ENCODE results near the gene FBXO48.
"Not testable (repeated sequence)": the region's sequence is repeated elsewhere in the genome, so short reads cannot be mapped to it uniquely, and the experiment has no call there.

The FBXO48 gene

GRCh38 chr2:68505603-68506159 lies 38.6 kb upstream of the FBXO48 start:
- no peak overlapping the region for H3K4me3 ChIP-seq (ENCODE audit: low read depth, low read length)
- TF ChIP-seq CTCF (IDR thresholded peaks at IDR 0.05; ENCODE audit: low read depth, low read length): no peak

- TF ChIP-seq CTCF (IDR thresholded peaks at IDR 0.05; ENCODE audit: low read depth, low read length): no peak
- H3K4me3 ChIP-seq (ENCODE audit: low read depth, low read length): no peak overlapping the region
Observed at GRCh38 chr2:68501768-68502167, 34.7 kb upstream of the FBXO48 start.

- no peak overlapping the region for H3K4me3 ChIP-seq (ENCODE audit: low read depth, low read length)
- no peak for TF ChIP-seq CTCF (IDR thresholded peaks at IDR 0.05; ENCODE audit: low read depth, low read length)
Observed at GRCh38 chr2:68500649-68501048, 33.6 kb upstream of the FBXO48 start.

GRCh38 chr2:68499133-68499532 lies 32.0 kb upstream of the FBXO48 start:
- TF ChIP-seq CTCF (IDR thresholded peaks at IDR 0.05; ENCODE audit: low read depth, low read length): no peak
- no peak overlapping the region for H3K4me3 ChIP-seq (ENCODE audit: low read depth, low read length)

GRCh38 chr2:68491582-68491981 lies 24.5 kb upstream of the FBXO48 start:
- no peak overlapping the region for H3K4me3 ChIP-seq (ENCODE audit: low read depth, low read length)
- TF ChIP-seq CTCF (IDR thresholded peaks at IDR 0.05; ENCODE audit: low read depth, low read length): no peak

GRCh38 chr2:68489282-68489681 lies 22.2 kb upstream of the FBXO48 start:
- H3K4me3 ChIP-seq (ENCODE audit: low read depth, low read length): no peak overlapping the region
- no peak for TF ChIP-seq CTCF (IDR thresholded peaks at IDR 0.05; ENCODE audit: low read depth, low read length)

GRCh38 chr2:68488605-68489004 lies 21.5 kb upstream of the FBXO48 start:
- H3K4me3 ChIP-seq (ENCODE audit: low read depth, low read length): not testable (repeated sequence)

GRCh38 chr2:68487773-68488355 lies 20.8 kb upstream of the FBXO48 start:
- no peak; the same call in 1 of the 2 replicates for TF ChIP-seq CTCF (IDR thresholded peaks at IDR 0.05; ENCODE audit: low read depth, low read length)
- H3K4me3 ChIP-seq (ENCODE audit: low read depth, low read length): no peak overlapping the region

All from WI38 (cell line).